ENCODE results near the gene SLC35F6.

DNA sequence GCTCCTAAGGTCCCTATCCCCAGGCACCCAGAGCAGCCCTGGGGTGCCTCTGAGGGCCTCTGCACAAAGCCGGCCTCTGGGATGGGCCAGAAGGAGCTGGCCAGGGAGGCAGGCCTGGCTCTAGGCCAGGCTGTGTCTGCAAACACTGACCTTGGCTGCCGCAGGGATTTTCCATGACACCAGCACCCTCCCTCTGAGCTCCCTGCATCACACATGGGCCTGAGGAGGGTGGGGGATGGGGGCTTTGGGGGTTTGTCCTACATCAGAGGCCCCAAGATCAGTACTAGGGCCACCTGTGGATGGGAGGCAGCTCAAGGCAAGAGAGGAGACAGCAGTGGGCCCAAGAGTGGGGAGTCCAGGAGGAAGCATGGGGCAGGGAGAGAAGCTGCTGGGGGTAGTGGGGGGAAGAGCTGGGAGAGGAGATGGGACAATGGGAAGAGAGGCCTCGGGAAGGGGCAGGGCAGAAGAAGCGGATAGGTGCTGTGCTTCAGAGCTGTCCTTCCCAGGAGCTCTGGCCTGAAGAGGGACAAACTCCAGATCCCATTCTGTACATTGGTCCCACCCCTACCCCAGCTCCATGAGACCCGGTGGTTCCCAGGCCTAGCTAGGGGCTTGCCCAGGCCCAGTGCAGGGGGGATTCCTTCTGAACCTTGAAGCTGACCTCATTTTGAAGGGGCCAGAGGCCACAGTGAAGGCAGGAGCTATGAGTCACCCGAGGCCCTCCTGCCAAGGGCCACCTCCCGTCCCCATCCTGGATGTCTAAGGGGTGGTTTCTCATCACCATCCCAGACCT is 43.6 kb upstream of the SLC35F6 start:
- TF ChIP-seq, protein P1, sequence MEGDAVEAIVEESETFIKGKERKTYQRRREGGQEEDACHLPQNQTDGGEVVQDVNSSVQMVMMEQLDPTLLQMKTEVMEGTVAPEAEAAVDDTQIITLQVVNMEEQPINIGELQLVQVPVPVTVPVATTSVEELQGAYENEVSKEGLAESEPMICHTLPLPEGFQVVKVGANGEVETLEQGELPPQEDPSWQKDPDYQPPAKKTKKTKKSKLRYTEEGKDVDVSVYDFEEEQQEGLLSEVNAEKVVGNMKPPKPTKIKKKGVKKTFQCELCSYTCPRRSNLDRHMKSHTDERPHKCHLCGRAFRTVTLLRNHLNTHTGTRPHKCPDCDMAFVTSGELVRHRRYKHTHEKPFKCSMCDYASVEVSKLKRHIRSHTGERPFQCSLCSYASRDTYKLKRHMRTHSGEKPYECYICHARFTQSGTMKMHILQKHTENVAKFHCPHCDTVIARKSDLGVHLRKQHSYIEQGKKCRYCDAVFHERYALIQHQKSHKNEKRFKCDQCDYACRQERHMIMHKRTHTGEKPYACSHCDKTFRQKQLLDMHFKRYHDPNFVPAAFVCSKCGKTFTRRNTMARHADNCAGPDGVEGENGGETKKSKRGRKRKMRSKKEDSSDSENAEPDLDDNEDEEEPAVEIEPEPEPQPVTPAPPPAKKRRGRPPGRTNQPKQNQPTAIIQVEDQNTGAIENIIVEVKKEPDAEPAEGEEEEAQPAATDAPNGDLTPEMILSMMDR (conservative IDR thresholded peaks at IDR 0.05; ENCODE audit: low read length): no peak
- no peak for TF ChIP-seq EZH2phosphoT487 (IDR thresholded peaks at IDR 0.05; ENCODE audit: borderline replicate concordance, low read depth, low read length)
